Endothelial cell of umbilical vein (primary cell): ENCODE measurements around the gene LMAN1L.

Experiments used
- CTCF ChIP-seq, 2 donors: IDR thresholded peaks; 1 replicate in 1 of 2; 2 replicates in 1 of 2; pipeline ENCODE4 v1.5.1; 2011; ENCODE audit warnings: low read length in 2 of 2, mild to moderate bottlenecking in 2 of 2, moderate library complexity in 2 of 2, control low read depth in 1 of 2, inconsistent platforms in 1 of 2, low read depth in 1 of 2; ENCODE audit not compliant: insufficient read depth in 1 of 2; ENCODE audit errors: extremely low read depth in 1 of 2
- EZH2 ChIP-seq: IDR thresholded peaks from 2 replicates; pipeline ENCODE4 v1.6.1; 2012; ENCODE audit warnings: borderline replicate concordance, low read depth, mild to moderate bottlenecking, moderate library complexity, low read length, inconsistent platforms; ENCODE audit not compliant: severe bottlenecking
- FOS ChIP-seq: IDR thresholded peaks from 2 replicates; pipeline ENCODE4 v1.6.1; 2011; ENCODE audit warnings: mild to moderate bottlenecking, low read length, moderate library complexity, borderline replicate concordance; ENCODE audit not compliant: insufficient read depth
- GATA2 ChIP-seq: IDR thresholded peaks from 2 replicates; pipeline ENCODE4 v1.7.0; 2011; ENCODE audit warnings: low read depth, mild to moderate bottlenecking, moderate library complexity, mixed read lengths, low read length; ENCODE audit not compliant: insufficient read length, insufficient read depth
- JUN ChIP-seq: IDR thresholded peaks from 2 replicates; pipeline ENCODE4 v1.6.1; 2011; ENCODE audit warnings: borderline replicate concordance, low read depth; ENCODE audit not compliant: insufficient read length, insufficient read depth
- MAX ChIP-seq: IDR thresholded peaks from 2 replicates; pipeline ENCODE4 v1.6.1; 2011; ENCODE audit not compliant: insufficient read depth, insufficient read length
- MYC ChIP-seq: IDR thresholded peaks from one replicate; pipeline ENCODE4 v1.6.1; 2011; ENCODE audit warnings: mild to moderate bottlenecking, low read depth, low read length
- POLR2A ChIP-seq: IDR thresholded peaks from 2 replicates; pipeline ENCODE4 v1.6.1; 2012; ENCODE audit warnings: low read depth, mild to moderate bottlenecking, control low read depth, low read length
- POLR2AphosphoS5 ChIP-seq: IDR thresholded peaks from 2 replicates; pipeline ENCODE4 v1.6.1; 2012; ENCODE audit warnings: low read depth, mild to moderate bottlenecking, control low read depth, low read length, moderate library complexity; ENCODE audit not compliant: insufficient read depth

- TF ChIP-seq EZH2 (no peak), CTCF (IDR thresholded peaks at IDR 0.05; ENCODE audit: extremely low read depth in 1 of 2, insufficient read depth in 1 of 2, low read depth in 1 of 2, low read length in 2 of 2) (no peak), POLR2A (no peak), POLR2AphosphoS5 (peak; percentile 34), MAX (no peak), MYC (no peak), FOS (no peak), JUN (no peak), GATA2 (no peak)
These were observed 35.5 kb upstream of the LMAN1L start for GRCh38 chr15:74776821-74777768.
